Lung (tissue), 12 donors: Measurements from ENCODE around the gene MAML3. TPM values are rescaled to one million over a fixed set of nuclear protein-coding genes. Genes with fewer than 3 reads are reported as not detected.

ENCODE experiments used
- ATAC-seq: fragments of 200-7000 bp; cut with Tn5 transposase; one replicate; pipeline ENCODE4 v1.9.1; 2020; ENCODE audit warnings: moderate number of reproducible peaks; ENCODE audit not compliant: insufficient read depth, low FRiP score
- DNase-seq, 3 donors: peaks; one replicate each; pipeline ENCODE4 v3.0.0-alpha.2; 2013 to 2017
- H3K27ac ChIP-seq, 2 donors: one replicate each; pipeline ENCODE4 v1.5.1; 2013; ENCODE audit warnings: mild to moderate bottlenecking in 2 of 2, moderate library complexity in 2 of 2, control low read depth in 1 of 2, inconsistent platforms in 1 of 2, low read depth in 1 of 2, low read length in 1 of 2
- H3K27me3 ChIP-seq, 3 donors: one replicate each; pipeline ENCODE4 v1.5.1; 2013; ENCODE audit warnings: low read length in 2 of 3; ENCODE audit not compliant: control insufficient read depth in 3 of 3, insufficient read depth in 3 of 3
- H3K36me3 ChIP-seq, 4 donors: one replicate each; pipeline ENCODE4 v1.5.1; 2013; ENCODE audit warnings: low read length in 4 of 4, mild to moderate bottlenecking in 1 of 4, moderate library complexity in 1 of 4; ENCODE audit not compliant: control insufficient read depth in 4 of 4, insufficient read depth in 4 of 4
- H3K4me1 ChIP-seq, 5 donors: one replicate each; pipeline ENCODE4 v1.5.1; 2013; ENCODE audit warnings: low read length in 5 of 5, mild to moderate bottlenecking in 2 of 5, moderate library complexity in 1 of 5; ENCODE audit not compliant: control insufficient read depth in 5 of 5, insufficient read depth in 5 of 5
- H3K4me3 ChIP-seq: one replicate; pipeline ENCODE4 v1.5.1; 2013; ENCODE audit warnings: mild to moderate bottlenecking, control low read depth, moderate library complexity
- H3K9ac ChIP-seq, 2 donors: one replicate each; pipeline ENCODE4 v1.5.1; 2013; ENCODE audit warnings: low read length in 2 of 2, control low read depth in 1 of 2; ENCODE audit not compliant: insufficient read depth in 1 of 2
- H3K9me3 ChIP-seq, 4 donors: one replicate each; pipeline ENCODE4 v1.5.1; 2013; ENCODE audit warnings: low read length in 3 of 4, mild to moderate bottlenecking in 1 of 4, moderate library complexity in 1 of 4; ENCODE audit not compliant: control insufficient read depth in 4 of 4, insufficient read depth in 3 of 4
- WGBS, 2 donors: extraction: QIAGEN DNeasy Blood & Tissue Kit; methylation state at CpG; one replicate each; pipeline ENCODE4 v1.1.7; 2013; 5-methylcytosine and 5-hydroxymethylcytosine counted together
- polyA plus RNA-seq, 2 donors: library from polyadenylated mRNA; stranded (reverse); fragments of 200-250 nt; gene quantifications; one replicate each; pipeline ENCODE4 v1.2.1, GENCODE V29; 2013
- total RNA-seq, 2 donors: library from RNA; depleted of rRNA in 1 of 2; stranded (reverse); fragments of >200 nt in 1 of 2; gene quantifications; one replicate each; pipeline ENCODE4 v1.2.1, GENCODE V29; 2014 to 2021
- TF ChIP-seq, protein P1 (sequence below): IDR thresholded peaks from 2 replicates; pipeline ENCODE4 v1.5.1; 2012; ENCODE audit warnings: mild to moderate bottlenecking; ENCODE audit errors: control extremely low read depth, extremely low read depth
- donor health status: control.
- donor health status: control.
- donor health status: Bipolar disorder and iron deficiency.
- donor health status: healthy.
- donor health status: DM: yes; HTN: yes; CAD: no.

Gene MAML3
- total and polyA plus RNA-seq, 4 donors: 3.0 to 16.4 (median 8.5) TPM

DNA sequence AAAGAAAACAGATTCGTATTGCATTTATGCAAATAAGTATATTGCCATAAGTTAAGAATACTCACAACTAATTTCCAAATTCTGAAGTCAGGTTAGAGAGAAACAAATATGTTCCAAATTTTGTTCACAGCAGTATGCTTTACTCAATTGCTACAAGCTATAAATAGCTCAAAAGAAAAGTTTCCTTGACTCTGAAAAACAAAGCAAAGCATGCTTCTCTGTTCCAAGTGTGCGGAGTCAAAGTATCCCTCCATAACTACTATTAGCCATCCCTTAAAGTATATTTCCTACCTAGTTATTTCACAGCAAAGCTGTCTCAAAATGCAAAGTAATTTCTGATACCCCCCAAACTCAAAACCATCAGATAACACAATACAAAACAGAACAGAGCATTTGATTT lies 441.1 kb downstream of the MAML3 start:
- no peak for DNase-seq
- TF ChIP-seq, protein P1, sequence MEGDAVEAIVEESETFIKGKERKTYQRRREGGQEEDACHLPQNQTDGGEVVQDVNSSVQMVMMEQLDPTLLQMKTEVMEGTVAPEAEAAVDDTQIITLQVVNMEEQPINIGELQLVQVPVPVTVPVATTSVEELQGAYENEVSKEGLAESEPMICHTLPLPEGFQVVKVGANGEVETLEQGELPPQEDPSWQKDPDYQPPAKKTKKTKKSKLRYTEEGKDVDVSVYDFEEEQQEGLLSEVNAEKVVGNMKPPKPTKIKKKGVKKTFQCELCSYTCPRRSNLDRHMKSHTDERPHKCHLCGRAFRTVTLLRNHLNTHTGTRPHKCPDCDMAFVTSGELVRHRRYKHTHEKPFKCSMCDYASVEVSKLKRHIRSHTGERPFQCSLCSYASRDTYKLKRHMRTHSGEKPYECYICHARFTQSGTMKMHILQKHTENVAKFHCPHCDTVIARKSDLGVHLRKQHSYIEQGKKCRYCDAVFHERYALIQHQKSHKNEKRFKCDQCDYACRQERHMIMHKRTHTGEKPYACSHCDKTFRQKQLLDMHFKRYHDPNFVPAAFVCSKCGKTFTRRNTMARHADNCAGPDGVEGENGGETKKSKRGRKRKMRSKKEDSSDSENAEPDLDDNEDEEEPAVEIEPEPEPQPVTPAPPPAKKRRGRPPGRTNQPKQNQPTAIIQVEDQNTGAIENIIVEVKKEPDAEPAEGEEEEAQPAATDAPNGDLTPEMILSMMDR: no peak
- Histone ChIP-seq H3K27me3 (no peaks in the 10 kb centered on the region), H3K27ac (no peak overlapping the region), H3K4me1 (peaks cover 0 to 11% (median 0%) of the 10 kb centered on the region in 5 donors), H3K9ac (no peak overlapping the region), H3K9me3 (no peaks in the 10 kb centered on the region), H3K4me3 (no peak overlapping the region), H3K36me3 (peaks cover 0 to 7% (median 0%) of the 10 kb centered on the region in 4 donors)
- no peak for ATAC-seq
- WGBS, 2 donors: 84 to 87% methylated on average over 2 of the region's 2 CpGs

DNA sequence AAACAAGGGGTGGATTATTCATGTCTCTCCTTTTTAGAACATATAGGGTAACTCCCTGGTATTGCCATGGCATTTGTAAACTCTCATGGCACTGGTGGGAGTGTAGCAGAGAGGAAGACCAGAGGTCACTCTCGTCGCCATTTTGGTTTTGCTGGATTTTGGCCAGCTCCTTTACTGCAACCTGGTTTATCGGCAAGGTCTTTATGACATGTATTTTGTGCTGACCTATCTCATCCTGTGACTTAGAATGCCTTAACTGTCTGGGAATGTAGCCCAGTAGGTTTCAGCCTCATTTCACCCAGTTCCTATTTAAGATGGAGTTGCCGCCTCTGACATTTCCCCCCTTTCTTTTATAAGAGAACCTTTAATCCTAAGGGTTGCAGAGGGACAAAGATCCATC lies 442.5 kb downstream of the MAML3 start:
- Histone ChIP-seq H3K9me3 (no peaks in the 10 kb centered on the region), H3K9ac (no peak overlapping the region), H3K27ac (no peak overlapping the region), H3K4me3 (no peak overlapping the region), H3K27me3 (no peaks in the 10 kb centered on the region), H3K4me1 (peaks cover 0 to 11% (median 0%) of the 10 kb centered on the region in 5 donors), H3K36me3 (peaks cover 0 to 1% (median 0%) of the 10 kb centered on the region in 4 donors)
- DNase-seq (no peak), ATAC-seq (no peak)
- 90 to 97% methylated on average over 4 of the region's 4 CpGs for WGBS, 2 donors
- TF ChIP-seq, protein P1: no peak

DNA sequence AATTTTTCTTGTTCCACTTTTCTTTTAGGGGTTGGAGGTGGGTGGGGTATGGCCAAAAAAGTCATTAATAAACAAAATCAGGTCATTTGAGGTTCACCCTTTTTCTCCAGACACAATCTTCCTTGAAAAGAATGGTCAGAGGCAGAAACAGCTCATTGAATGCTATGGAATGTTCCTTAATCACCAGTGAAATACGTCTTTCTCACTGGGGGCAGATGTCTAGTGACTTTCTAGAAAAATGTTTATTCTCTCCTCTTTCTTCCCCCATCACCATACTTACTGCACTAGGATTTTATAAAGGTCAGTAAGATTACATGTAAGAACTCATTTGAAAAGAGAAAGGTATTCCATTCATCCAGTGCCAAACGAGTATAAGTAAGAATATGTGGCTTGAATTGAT lies 443.9 kb downstream of the MAML3 start:
- 85 to 91% methylated on average over 2 of the region's 2 CpGs for WGBS, 2 donors
- Histone ChIP-seq H3K27me3 (no peaks in the 10 kb centered on the region), H3K27ac (no peak overlapping the region), H3K9me3 (no peaks in the 10 kb centered on the region), H3K9ac (no peak overlapping the region), H3K4me3 (no peak overlapping the region), H3K4me1 (peaks cover 0 to 8% (median 0%) of the 10 kb centered on the region in 5 donors), H3K36me3 (peaks cover 0 to 3% (median 2%) of the 10 kb centered on the region in 4 donors)
- peak in 2 of 3 donors; percentile 17 to 20 for DNase-seq
- ATAC-seq: no peak
- TF ChIP-seq, protein P1: no peak

DNA sequence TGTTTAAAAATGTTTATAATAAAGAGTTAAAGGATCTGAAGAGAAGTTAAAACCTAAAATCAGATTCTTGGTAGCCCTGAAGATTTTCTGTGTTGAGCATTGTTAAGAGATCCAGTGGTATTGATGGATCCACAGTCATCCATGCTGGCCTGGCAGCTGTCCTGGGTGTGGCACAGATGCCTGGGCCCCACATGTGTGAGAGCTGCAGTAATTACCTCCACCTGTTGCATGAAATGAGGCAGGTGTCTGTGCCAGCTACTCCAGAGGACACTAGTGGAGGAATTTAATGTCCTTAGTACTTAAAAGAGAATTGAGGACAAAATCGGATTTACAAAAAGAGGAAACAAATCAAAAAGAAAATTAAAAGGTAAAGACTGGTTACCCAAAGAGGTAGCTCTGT lies 444.3 kb downstream of the MAML3 start:
- ATAC-seq: no peak
- 48 to 93% methylated on average over 1 of the region's 1 CpG for WGBS, 2 donors
- TF ChIP-seq, protein P1: no peak

More for the DNA sequence above, 444.3 kb downstream of the MAML3 start:
- Histone ChIP-seq H3K9ac (no peak overlapping the region), H3K4me3 (no peak overlapping the region), H3K4me1 (peaks cover 0 to 8% (median 0%) of the 10 kb centered on the region in 5 donors), H3K36me3 (peaks cover 0 to 5% (median 2%) of the 10 kb centered on the region in 4 donors), H3K27ac (no peak overlapping the region), H3K27me3 (no peaks in the 10 kb centered on the region), H3K9me3 (no peaks in the 10 kb centered on the region)
- no peak for DNase-seq
